Muscle layer of duodenum (tissue), 2 donors: Measurements from ENCODE around the gene GLIS1.

Source experiments
- H3K27ac ChIP-seq: one replicate; pipeline ENCODE4 v1.7.0; 2013; ENCODE audit warnings: mild to moderate bottlenecking, low read length
- H3K27me3 ChIP-seq: one replicate; pipeline ENCODE4 v1.7.0; 2013; ENCODE audit warnings: low read depth, mild to moderate bottlenecking, control low read depth, low read length
- H3K36me3 ChIP-seq, 2 donors: one replicate each; pipeline ENCODE4 v1.7.0; 2013; ENCODE audit warnings: low read length in 2 of 2, control low read depth in 1 of 2, mild to moderate bottlenecking in 1 of 2; ENCODE audit not compliant: insufficient read depth in 2 of 2, control insufficient read depth in 1 of 2
- H3K4me1 ChIP-seq, 2 donors: one replicate each; pipeline ENCODE4 v1.7.0; 2013; ENCODE audit warnings: low read length in 2 of 2, mild to moderate bottlenecking in 2 of 2, control low read depth in 1 of 2, moderate library complexity in 1 of 2; ENCODE audit not compliant: insufficient read depth in 2 of 2, control insufficient read depth in 1 of 2
- H3K4me3 ChIP-seq, 2 donors: one replicate each; pipeline ENCODE4 v1.7.0; 2013; ENCODE audit warnings: low read length in 2 of 2, low read depth in 1 of 2, mild to moderate bottlenecking in 1 of 2
- H3K9me3 ChIP-seq, 2 donors: one replicate each; pipeline ENCODE4 v1.7.0; 2013; ENCODE audit warnings: low read length in 2 of 2, control low read depth in 1 of 2, mild to moderate bottlenecking in 1 of 2; ENCODE audit not compliant: control insufficient read depth in 1 of 2
- donor health status: healthy.

The GLIS1 gene

DNA sequence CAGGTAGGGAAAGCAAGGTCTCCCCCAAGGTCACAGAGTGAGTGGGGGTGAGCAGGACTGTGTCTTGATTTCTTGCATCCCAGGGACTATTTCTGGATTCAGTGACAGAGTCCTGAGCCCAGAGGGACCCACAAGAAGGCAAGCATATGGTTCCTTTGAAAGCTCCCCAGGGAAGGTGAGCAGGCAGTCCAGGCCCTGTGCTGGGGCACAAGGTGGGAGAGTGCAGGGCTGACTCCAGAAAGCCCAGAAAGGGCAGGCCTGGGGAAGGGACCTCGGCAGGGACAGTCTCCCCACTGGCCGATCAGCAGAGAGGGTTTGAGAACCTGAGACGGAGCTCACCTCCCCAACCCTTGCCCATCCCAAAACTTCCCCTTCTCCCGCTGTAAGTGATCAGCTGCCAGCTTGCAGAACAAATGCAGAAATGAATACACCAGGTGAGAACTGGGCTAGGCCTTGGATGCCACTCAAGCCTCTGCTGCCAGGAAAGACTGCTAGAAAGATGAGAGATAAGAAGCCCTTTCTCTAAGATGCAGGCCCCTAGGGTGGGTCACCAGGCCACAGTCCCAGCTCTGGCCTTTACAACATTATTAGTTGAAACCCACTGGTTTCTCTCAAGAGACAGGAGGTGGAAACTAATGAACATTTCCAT is 121.0 kb downstream of the GLIS1 start:
- H3K9me3 ChIP-seq: no peaks in the 10 kb centered on the region
- no peaks in the 10 kb centered on the region for H3K36me3 ChIP-seq
- H3K4me1 ChIP-seq: peaks cover 0 to 7% of the 10 kb centered on the region in 2 donors
- no peak overlapping the region for H3K27ac ChIP-seq
- H3K4me3 ChIP-seq: no peak overlapping the region
- H3K27me3 ChIP-seq: no peaks in the 10 kb centered on the region

DNA sequence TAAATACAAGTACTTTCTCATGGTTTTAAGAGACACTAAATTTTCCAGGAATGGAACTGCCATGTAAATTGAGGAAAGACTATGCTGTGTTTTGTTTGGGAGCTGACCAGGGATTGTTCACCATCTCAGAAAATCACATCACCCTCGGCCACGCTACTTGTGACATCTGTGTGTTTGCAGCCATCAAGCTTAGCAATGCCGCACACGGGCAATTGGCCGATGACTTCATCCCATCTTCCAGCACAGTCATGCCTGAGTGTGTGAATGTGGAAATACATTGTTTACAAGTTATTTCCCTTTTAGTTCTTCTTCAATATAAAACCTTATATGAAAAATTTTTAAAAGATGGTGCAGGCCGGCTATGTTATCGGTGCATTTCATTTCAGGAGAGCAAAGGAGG is 121.6 kb downstream of the GLIS1 start:
- Histone ChIP-seq H3K4me1 (peaks cover 0 to 7% of the 10 kb centered on the region in 2 donors), H3K4me3 (no peak overlapping the region), H3K36me3 (no peaks in the 10 kb centered on the region), H3K27ac (no peak overlapping the region), H3K9me3 (no peaks in the 10 kb centered on the region), H3K27me3 (no peaks in the 10 kb centered on the region)

DNA sequence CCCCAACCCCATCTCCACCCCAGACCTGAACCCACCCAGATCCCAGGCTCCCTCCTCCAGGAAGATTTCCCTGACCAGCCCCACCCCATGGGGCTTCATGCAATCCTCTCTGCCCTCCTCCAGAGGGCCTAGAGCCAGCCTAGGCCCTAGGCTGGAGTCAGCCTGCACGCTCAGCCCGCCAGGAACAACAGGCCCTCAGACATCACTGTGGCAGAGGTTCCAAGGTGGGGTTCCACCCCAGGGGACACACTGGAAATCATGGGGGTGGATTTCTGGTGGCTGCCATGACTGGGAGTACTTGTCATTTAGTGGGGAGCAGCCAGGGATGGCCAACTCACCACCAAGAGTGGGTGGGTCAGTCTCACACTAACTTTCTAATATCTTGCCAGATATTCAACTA is 122.0 kb downstream of the GLIS1 start:
- Histone ChIP-seq H3K27ac (no peak overlapping the region), H3K27me3 (no peaks in the 10 kb centered on the region), H3K4me1 (peaks cover 0 to 7% of the 10 kb centered on the region in 2 donors), H3K9me3 (no peaks in the 10 kb centered on the region), H3K4me3 (no peak overlapping the region), H3K36me3 (no peaks in the 10 kb centered on the region)

DNA sequence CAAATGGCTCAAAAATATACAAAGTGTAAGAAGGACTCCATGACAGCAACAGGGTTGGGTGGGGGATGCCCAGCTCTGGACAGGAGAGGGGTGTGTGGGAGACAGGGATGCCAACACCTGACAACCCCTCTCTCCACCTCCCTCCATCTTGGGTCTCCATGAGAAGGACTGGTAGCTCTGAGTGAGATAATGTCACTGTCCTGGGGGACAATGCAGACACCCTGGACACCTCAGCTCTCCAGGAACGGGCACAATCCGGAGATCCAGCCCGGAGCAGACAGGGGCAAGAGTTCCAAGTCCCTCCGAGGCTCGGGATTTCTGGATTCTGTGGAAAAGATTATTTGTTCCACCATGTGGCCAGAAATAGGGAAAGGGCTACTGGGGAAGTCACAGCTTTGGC is 122.5 kb downstream of the GLIS1 start:
- Histone ChIP-seq H3K27ac (no peak overlapping the region), H3K4me1 (peaks cover 0 to 7% of the 10 kb centered on the region in 2 donors), H3K9me3 (peaks cover 0 to under 1% of the 10 kb centered on the region in 2 donors), H3K36me3 (no peaks in the 10 kb centered on the region), H3K4me3 (no peak overlapping the region), H3K27me3 (no peaks in the 10 kb centered on the region)

DNA sequence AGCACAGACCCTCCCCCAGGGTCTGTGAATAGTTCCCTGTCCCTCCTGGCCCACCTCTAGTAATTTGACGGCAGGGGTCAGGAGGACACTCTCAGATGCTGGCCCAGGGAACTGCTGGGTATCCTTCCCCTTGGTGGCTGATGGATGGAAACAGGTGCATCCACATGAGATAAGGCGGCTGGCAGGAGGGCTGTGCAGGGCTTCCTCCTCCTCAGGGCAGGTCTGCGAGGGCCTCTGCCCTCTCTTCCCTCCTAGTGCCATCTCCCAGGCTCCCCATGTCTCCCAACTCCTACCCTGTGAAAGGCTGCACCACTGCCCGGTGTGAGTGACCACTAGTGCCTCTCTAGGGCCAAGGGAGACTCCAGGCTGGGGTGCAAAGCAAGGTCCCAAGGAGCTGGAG is 123.9 kb downstream of the GLIS1 start:
- Histone ChIP-seq H3K27ac (no peak overlapping the region), H3K27me3 (no peaks in the 10 kb centered on the region), H3K9me3 (peaks cover 0 to 10% of the 10 kb centered on the region in 2 donors), H3K4me1 (peaks cover 0 to 2% of the 10 kb centered on the region in 2 donors), H3K36me3 (no peaks in the 10 kb centered on the region), H3K4me3 (no peak overlapping the region)

DNA sequence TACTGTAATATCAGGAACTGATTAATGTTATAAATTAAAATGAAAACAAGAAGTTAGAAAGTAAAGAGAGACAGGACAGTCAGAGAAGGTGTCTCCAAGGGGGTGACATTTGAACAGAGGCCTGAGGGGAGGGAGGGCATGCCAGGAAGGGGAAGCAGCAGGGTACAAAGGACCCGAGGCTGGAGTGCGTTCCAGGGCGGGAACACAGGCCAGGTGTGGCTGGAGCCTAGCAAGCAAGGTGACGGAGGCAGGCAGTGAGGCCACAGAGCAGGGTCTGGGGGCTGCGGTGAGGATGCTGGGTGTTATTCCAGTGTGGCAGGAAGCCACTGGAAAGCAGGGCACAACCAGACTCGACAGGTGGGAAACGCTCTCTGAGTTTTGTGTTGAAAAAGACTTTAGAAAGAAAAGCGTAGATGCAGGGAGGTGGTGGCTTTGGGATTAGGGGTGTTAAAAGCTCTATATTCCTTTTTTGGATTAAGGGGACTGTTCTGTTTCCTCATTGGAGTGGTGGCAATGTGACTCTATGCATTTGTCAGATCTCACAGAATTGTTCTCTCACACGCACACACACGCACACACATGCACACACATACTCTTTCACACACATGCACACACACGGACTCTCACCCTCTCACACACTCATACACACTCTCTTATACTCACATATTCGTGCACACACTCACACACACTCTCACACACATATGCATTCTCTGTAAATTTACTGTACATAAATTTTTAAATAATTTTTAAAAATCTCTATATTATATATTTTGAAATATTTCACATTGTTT is 124.5 kb downstream of the GLIS1 start:
- peaks cover 0 to 10% of the 10 kb centered on the region in 2 donors for H3K9me3 ChIP-seq
- no peaks in the 10 kb centered on the region for H3K36me3 ChIP-seq
- no peak overlapping the region for H3K4me3 ChIP-seq
- no peak overlapping the region for H3K27ac ChIP-seq
- no peaks in the 10 kb centered on the region for H3K27me3 ChIP-seq
- no peaks in the 10 kb centered on the region for H3K4me1 ChIP-seq

DNA sequence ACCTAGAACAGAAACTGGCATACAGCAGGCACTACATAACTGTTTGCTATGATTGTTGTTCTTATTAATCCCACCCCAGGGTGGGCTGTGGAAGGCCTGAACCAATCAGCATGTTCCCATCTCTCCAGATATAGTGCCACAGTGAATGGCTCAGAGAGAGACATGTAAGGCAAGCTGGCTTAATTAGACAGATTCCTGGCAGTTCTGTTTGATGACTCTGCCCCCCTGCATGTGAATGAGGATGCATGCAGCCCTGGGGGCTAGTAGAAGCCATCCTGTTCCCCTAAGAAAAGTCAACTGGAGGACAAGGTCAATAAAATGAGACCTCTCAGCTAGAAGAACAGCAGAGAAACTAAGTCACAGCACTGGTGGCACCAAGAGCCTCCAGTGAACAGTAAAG is 130.3 kb downstream of the GLIS1 start:
- H3K4me1 ChIP-seq: no peaks in the 10 kb centered on the region
- no peaks in the 10 kb centered on the region for H3K27me3 ChIP-seq
- no peaks in the 10 kb centered on the region for H3K36me3 ChIP-seq
- H3K9me3 ChIP-seq: peaks cover 0 to 10% of the 10 kb centered on the region in 2 donors
- no peak overlapping the region for H3K27ac ChIP-seq
- no peak overlapping the region for H3K4me3 ChIP-seq

DNA sequence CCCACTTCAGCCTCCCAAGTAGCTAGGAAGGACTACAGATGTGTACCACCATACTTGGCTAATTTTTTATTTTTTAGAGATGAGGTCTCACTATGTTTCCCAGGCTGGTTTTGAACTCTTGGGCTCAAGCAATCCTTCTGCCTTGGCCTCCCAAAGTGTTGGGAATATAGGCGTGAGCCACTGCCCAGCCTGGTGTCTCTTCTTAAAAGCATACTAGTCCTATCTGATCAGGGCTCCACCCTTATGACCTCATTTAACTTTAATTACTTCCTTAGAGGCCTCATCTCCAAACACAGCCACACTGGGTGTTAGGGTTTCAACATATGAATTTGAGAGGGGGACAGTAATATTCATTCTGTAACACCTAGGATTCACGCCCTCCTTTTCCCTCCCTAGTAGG is 130.9 kb downstream of the GLIS1 start:
- H3K4me1 ChIP-seq: no peaks in the 10 kb centered on the region

DNA sequence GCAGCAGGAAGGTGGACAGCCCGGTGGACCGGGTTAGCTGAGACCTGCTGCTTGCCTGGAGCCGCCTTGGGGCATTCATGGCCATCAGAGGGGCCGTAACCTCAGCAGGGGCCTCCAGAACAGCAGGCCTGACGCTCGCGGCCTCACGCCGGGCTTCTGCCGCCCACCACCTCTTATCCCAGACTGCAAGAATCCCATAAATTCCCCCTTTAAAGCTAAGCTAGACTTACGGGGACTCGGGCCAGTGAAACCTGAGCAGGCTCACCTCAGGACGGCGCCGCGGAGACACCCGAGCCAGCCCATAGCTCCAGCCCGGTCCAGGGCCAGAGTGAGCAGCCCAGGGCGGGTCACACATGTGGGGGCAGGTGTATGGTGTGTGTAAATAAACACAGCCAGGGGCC is 132.3 kb downstream of the GLIS1 start:
- H3K36me3 ChIP-seq: no peaks in the 10 kb centered on the region
- no peak overlapping the region for H3K4me3 ChIP-seq
- H3K4me1 ChIP-seq: no peaks in the 10 kb centered on the region
- H3K27ac ChIP-seq: no peak overlapping the region
- no peaks in the 10 kb centered on the region for H3K27me3 ChIP-seq
- H3K9me3 ChIP-seq: peaks cover 0 to 10% of the 10 kb centered on the region in 2 donors

More for the DNA sequence above, 130.9 kb downstream of the GLIS1 start:
- no peaks in the 10 kb centered on the region for H3K27me3 ChIP-seq
- no peaks in the 10 kb centered on the region for H3K36me3 ChIP-seq
- no peak overlapping the region for H3K27ac ChIP-seq
- no peak overlapping the region for H3K4me3 ChIP-seq
- H3K9me3 ChIP-seq: peaks cover 0 to 10% of the 10 kb centered on the region in 2 donors

DNA sequence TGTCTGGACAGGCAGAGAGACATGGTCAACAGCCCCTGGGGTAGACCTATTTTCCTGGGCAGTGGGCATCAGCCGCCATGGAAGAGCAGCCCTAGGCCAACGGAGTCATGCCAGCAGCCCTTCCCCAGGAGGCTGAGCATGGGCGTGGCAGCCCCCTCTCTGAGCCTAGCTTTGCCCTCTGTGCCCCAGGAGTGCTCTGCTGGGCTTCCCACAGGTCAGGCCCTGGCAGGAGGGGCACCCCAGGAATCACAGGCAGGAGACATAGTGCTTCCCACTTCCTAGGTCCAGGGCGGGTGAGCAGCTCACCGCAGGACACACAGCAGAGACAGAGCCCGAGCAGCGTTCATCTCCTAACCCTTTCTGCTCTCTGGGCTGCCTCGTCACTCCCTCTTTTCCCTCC is 132.8 kb downstream of the GLIS1 start:
- Histone ChIP-seq H3K4me3 (no peak overlapping the region), H3K36me3 (no peaks in the 10 kb centered on the region), H3K4me1 (no peaks in the 10 kb centered on the region), H3K27me3 (no peaks in the 10 kb centered on the region), H3K27ac (no peak overlapping the region), H3K9me3 (peaks cover 0 to 6% of the 10 kb centered on the region in 2 donors)

DNA sequence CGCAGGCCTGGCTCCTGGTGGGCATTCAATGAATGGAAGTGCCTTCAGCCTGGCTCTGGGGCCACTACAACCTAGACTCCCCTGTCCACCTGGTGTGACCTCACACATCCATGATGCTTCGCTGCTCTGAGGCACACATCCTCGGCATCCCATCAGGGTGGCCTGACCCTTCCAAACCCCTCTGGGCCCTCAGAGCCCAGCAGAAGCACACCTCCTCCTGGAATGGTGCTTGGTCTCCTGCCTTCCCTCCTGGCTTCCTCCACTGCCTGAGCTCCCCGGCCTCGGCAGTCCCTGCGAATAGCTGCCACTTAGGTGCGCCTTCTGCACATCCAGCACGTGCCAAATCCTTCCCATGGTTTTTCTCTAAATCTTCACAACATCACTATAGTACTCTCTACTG is 133.8 kb downstream of the GLIS1 start:
- no peaks in the 10 kb centered on the region for H3K4me1 ChIP-seq
- H3K4me3 ChIP-seq: no peak overlapping the region
- H3K36me3 ChIP-seq: no peaks in the 10 kb centered on the region
- H3K27ac ChIP-seq: no peak overlapping the region
- no peaks in the 10 kb centered on the region for H3K9me3 ChIP-seq
- H3K27me3 ChIP-seq: no peaks in the 10 kb centered on the region
